ENCODE results near the gene CDH23.

The CDH23 gene

GRCh38 chr10:71458387-71458786 is 61.7 kb downstream of the CDH23 start:
- H3K4me3 ChIP-seq (ENCODE audit: low read length), result no peak overlapping the region
- H3K36me3 ChIP-seq (replicated peaks; ENCODE audit: insufficient read depth, low read length), result no peaks in the 10 kb centered on the region
- H3K9me2 ChIP-seq (replicated peaks; ENCODE audit: insufficient read depth, low read length), result no peaks in the 10 kb centered on the region
- peaks cover 94% of the 10 kb centered on the region for H3K27me3 ChIP-seq (replicated peaks; ENCODE audit: insufficient read depth, low read length)
- no peak for DNase-seq
- no peaks in the 10 kb centered on the region for H3F3A ChIP-seq (ENCODE audit: insufficient read depth, low read length)
- no peak for TF ChIP-seq EZH2 (optimal IDR thresholded peaks at IDR 0.05; ENCODE audit: low read depth, low read length)
- no peak for TF ChIP-seq EZH2phosphoT487 (IDR thresholded peaks at IDR 0.05; ENCODE audit: low read length)
- no peak for TF ChIP-seq CTCF (IDR thresholded peaks at IDR 0.05; ENCODE audit: low read length)
- no peak overlapping the region for H3K4me2 ChIP-seq (ENCODE audit: low read depth, low read length)
- no peak overlapping the region for H3K27ac ChIP-seq (ENCODE audit: low read length)
- no peak overlapping the region for H3K9ac ChIP-seq (ENCODE audit: low read length)
- no peak overlapping the region for H2AFZ ChIP-seq (ENCODE audit: low read length)
- H3K4me1 ChIP-seq (ENCODE audit: low read length), result no peaks in the 10 kb centered on the region
- no peaks in the 10 kb centered on the region for H3K79me2 ChIP-seq (ENCODE audit: low read length)
- no peaks in the 10 kb centered on the region for H4K20me1 ChIP-seq (ENCODE audit: insufficient read depth, low read length)
- H3K9me3 ChIP-seq (replicated peaks; ENCODE audit: insufficient read depth, low read length), result no peaks in the 10 kb centered on the region

DNA sequence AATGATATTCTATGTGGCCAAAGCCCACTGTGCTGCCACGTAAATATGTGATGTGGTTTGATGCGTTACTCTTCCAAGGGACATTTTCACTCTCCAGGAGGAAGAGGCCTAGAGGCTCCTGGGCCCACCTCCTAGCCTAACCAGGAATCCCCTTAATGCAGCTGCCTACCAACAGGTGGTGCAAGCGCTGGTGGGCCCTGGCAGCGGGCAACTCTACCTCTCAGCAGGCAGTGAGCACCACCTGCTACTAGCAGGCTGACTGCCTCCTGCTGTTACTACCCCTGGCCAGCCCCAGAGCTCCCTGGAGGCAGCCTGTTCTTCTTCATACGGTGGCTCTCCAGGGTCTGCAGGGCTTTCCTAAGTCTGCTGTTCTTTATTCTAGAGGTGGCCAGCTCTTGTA is 62.8 kb downstream of the CDH23 start:
- TF ChIP-seq EZH2phosphoT487 (IDR thresholded peaks at IDR 0.05; ENCODE audit: low read length), result no peak
- TF ChIP-seq CTCF (IDR thresholded peaks at IDR 0.05; ENCODE audit: low read length), result no peak
- TF ChIP-seq EZH2 (optimal IDR thresholded peaks at IDR 0.05; ENCODE audit: low read depth, low read length), result no peak
- Histone ChIP-seq H3K36me3 (replicated peaks; ENCODE audit: insufficient read depth, low read length) (no peaks in the 10 kb centered on the region), H3K9me2 (replicated peaks; ENCODE audit: insufficient read depth, low read length) (no peaks in the 10 kb centered on the region), H3K4me2 (ENCODE audit: low read depth, low read length) (no peak overlapping the region), H3K79me2 (ENCODE audit: low read length) (no peaks in the 10 kb centered on the region), H3K27me3 (replicated peaks; ENCODE audit: insufficient read depth, low read length) (peaks cover 88% of the 10 kb centered on the region), H4K20me1 (ENCODE audit: insufficient read depth, low read length) (no peaks in the 10 kb centered on the region), H3K4me1 (ENCODE audit: low read length) (no peaks in the 10 kb centered on the region), H3K9ac (ENCODE audit: low read length) (no peak overlapping the region), H3K9me3 (replicated peaks; ENCODE audit: insufficient read depth, low read length) (no peaks in the 10 kb centered on the region), H3K4me3 (ENCODE audit: low read length) (no peak overlapping the region), H2AFZ (ENCODE audit: low read length) (no peak overlapping the region), H3K27ac (ENCODE audit: low read length) (no peak overlapping the region), H3F3A (ENCODE audit: insufficient read depth, low read length) (no peaks in the 10 kb centered on the region)
- no peak for DNase-seq

DNA sequence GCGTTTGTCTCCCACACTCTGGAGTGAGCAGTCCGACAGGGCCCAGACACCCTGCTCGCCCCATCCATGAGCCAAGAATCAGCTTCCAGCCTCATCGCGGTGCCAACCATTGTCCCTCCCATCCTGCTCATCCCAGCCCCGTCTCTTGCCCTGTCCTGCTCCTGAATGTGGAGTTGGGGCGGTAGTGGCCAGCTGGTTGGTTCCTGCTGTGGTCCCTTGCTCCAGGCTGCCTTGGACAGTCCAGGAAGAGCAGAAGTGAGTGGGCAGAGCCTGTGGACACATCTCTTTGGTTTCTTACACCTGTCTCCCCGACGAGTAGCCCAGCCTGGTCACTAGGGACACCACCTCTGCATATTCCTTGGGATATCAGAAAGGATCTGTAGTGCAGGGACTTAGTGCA is 63.9 kb downstream of the CDH23 start:
- Histone ChIP-seq H3K4me2 (ENCODE audit: low read depth, low read length) (no peak overlapping the region), H3K36me3 (replicated peaks; ENCODE audit: insufficient read depth, low read length) (no peaks in the 10 kb centered on the region), H3F3A (ENCODE audit: insufficient read depth, low read length) (no peaks in the 10 kb centered on the region), H3K27me3 (replicated peaks; ENCODE audit: insufficient read depth, low read length) (peaks cover 79% of the 10 kb centered on the region), H3K4me1 (ENCODE audit: low read length) (no peaks in the 10 kb centered on the region), H3K27ac (ENCODE audit: low read length) (no peak overlapping the region), H3K9me3 (replicated peaks; ENCODE audit: insufficient read depth, low read length) (no peaks in the 10 kb centered on the region), H3K9me2 (replicated peaks; ENCODE audit: insufficient read depth, low read length) (no peaks in the 10 kb centered on the region), H3K79me2 (ENCODE audit: low read length) (no peaks in the 10 kb centered on the region), H4K20me1 (ENCODE audit: insufficient read depth, low read length) (no peaks in the 10 kb centered on the region), H3K9ac (ENCODE audit: low read length) (no peak overlapping the region), H3K4me3 (ENCODE audit: low read length) (no peak overlapping the region), H2AFZ (ENCODE audit: low read length) (no peak overlapping the region)
- no peak for TF ChIP-seq CTCF (IDR thresholded peaks at IDR 0.05; ENCODE audit: low read length)
- no peak for TF ChIP-seq EZH2 (optimal IDR thresholded peaks at IDR 0.05; ENCODE audit: low read depth, low read length)
- no peak for TF ChIP-seq EZH2phosphoT487 (IDR thresholded peaks at IDR 0.05; ENCODE audit: low read length)
- no peak for DNase-seq

Measured in MM.1S (cell line).